ENCODE results near the gene C10orf90.

DNA sequence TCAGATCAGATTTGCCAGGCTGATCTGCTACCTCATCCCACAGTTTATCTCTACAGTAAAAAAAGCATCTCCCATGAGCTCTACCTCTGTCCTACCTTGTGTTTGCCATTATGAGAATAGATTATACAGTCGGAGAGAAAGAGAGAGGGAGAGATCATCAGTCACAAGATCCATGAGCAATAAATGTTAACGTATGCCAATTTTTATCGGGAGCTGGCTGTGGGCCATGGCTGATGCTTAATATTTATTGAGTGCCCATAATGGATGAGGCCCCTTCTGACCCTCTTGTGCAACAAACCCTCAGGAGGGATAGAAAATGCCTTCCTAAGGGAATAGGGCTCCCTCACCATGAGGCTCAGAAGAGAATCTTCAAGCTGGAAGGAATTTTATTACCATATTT is 52.8 kb downstream of the C10orf90 start:
- no peak for TF ChIP-seq POLR2AphosphoS5 (IDR thresholded peaks at IDR 0.05; ENCODE audit: borderline replicate concordance, low read depth, low read length)
- no peak for TF ChIP-seq EZH2 (IDR thresholded peaks at IDR 0.05)
- no peak for TF ChIP-seq FOXP2 (optimal IDR thresholded peaks at IDR 0.05; ENCODE audit: control extremely low read depth, extremely low read length, insufficient read depth)
